Astrocyte of the spinal cord (primary cell): Measurements from ENCODE around the gene RAB28.

Experiments
- DNase-seq: peaks from one replicate; pipeline ENCODE4 v3.0.0; 2011; ENCODE audit warnings: low read depth, low spot score
- H3K4me3 ChIP-seq: 2 replicates; pipeline ENCODE4 v1.5.1; 2011; ENCODE audit warnings: low read depth, mild to moderate bottlenecking, low read length, moderate library complexity
- in situ Hi-C: cut with HindIII; loops from 2 replicates; pipeline ENCODE4 v1.10.0; 2017; ENCODE audit warnings: low sequenced_read_pairs
- TF ChIP-seq, protein P1 (sequence below): IDR thresholded peaks from 2 replicates; pipeline ENCODE4 v1.5.1; 2012; ENCODE audit warnings: low read depth, mild to moderate bottlenecking, low read length, inconsistent platforms

Gene RAB28

DNA sequence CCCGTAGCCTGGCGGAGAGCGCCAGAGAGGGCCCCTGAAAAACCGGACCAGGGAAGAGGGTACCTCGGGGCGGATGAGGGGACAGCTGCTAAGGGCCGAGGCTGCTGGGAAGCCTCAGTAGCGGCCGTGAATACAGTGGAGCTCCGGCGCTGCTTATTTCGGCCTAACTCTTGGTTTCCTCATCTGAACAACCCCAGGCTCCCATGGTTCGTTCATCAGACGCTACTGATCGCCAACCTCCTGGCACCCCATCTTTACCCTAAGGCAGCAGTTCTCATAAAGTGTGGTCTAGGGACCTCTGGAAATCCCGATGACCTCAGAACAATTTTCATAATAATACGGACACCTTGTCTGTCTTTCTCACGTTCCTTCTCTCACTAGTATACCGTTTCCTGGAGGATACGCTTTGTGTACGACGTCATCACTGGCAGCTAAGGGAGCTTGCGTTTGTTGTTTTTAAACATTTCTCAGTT, 645 bp upstream of the RAB28 start:
- in situ Hi-C loops: no loop called here
- peak overlapping the region; percentile 67 for H3K4me3 ChIP-seq
- TF ChIP-seq, protein P1, sequence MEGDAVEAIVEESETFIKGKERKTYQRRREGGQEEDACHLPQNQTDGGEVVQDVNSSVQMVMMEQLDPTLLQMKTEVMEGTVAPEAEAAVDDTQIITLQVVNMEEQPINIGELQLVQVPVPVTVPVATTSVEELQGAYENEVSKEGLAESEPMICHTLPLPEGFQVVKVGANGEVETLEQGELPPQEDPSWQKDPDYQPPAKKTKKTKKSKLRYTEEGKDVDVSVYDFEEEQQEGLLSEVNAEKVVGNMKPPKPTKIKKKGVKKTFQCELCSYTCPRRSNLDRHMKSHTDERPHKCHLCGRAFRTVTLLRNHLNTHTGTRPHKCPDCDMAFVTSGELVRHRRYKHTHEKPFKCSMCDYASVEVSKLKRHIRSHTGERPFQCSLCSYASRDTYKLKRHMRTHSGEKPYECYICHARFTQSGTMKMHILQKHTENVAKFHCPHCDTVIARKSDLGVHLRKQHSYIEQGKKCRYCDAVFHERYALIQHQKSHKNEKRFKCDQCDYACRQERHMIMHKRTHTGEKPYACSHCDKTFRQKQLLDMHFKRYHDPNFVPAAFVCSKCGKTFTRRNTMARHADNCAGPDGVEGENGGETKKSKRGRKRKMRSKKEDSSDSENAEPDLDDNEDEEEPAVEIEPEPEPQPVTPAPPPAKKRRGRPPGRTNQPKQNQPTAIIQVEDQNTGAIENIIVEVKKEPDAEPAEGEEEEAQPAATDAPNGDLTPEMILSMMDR: no peak
- peak; percentile 53 for DNase-seq

DNA sequence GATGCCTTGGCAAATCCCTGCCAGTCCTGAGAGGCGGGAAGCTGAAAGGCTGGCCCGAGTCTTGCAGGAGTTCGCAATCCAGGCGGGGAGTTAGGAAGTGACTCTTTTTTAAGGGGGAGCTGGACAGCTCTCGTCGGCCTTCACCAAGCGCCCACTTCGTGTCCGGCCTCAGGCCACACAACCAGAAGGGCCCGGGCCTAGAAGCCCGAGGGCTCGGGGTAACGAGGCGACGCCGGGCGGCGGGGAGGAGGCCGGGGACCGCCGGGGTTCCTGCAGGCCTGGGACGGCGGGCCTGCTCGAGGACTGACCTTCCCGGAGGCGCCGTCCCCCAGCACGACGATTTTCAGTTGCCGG, 395 bp downstream of the RAB28 start:
- peak; percentile 81 for DNase-seq
- in situ Hi-C loops: no loop called here
- H3K4me3 ChIP-seq: peak overlapping the region; percentile 67
- TF ChIP-seq, protein P1: no peak

DNA sequence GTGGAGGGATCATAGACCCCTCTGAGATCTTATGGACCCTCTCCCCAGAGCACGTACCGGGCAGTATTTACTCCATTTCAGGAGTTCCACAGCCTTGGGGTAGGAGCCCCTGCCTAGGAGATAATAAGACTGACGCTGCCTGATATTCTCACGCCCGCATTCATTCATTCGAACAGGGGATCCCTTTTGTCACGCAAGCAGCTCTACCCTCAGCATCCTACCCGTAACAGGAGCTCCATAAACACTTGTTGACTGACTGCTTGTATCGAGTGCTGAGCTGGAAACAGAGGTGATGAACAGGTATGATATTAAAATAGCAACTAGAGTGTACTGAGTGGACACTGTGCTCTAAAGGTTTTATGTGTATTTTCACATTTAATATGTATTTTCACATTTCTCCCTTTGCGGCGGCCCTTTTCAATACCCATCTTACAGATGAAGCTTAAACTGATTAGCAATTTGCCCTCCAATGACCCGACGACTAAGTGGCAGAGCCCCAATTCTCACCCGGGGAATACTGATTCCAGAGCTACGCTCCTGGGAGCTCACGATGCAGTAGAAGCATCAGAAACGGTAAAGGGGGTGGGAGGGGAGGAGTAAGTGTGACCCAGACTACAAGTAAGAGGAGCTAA, 888 bp downstream of the RAB28 start:
- in situ Hi-C loops: no loop called here
- peak overlapping the region; percentile 67 for H3K4me3 ChIP-seq
- TF ChIP-seq, protein P1: no peak
- no peak for DNase-seq

DNA sequence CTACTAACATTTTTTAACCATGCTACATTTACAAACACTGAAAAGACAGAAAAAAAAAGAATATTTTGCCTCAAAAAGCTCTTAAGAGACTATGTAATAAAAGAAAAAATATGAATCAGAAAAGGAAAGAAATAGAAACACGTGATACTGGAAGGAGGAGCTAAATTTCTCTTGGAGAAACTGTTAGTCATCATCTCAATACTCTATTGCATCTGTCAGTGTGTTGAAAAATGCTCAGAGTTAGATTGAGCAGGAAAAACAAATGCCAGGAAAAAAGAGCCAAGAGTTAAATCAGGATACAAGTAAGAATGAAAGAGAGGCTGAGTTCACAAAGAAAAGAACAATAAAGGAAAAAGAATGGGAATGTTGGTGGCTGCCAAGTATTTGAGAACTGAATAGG, 2.6 kb downstream of the RAB28 start:
- TF ChIP-seq, protein P1: no peak
- H3K4me3 ChIP-seq: no peak overlapping the region
- DNase-seq: peak; percentile 16
- in situ Hi-C loops: no loop called here

DNA sequence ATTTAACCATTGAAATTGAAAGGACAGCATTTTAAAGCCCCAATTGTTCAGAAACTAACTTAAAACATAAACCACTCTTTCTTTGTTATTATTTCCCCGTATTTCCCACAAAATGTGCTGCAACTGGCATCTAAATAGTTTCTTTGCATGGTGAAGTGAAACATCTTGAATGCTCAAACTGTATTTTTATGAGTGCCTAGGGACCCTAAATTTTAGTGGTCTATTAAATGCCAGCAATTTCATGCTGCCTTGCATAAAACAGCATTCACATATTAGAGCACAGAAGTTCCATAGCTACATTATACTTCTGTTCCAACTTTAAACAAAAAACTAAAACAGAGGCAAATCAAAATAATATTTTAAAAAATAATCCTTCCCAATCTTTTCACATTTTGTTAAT, 5.4 kb downstream of the RAB28 start:
- TF ChIP-seq, protein P1: no peak
- no peak overlapping the region for H3K4me3 ChIP-seq
- DNase-seq: no peak
- in situ Hi-C loops: no loop called here

DNA sequence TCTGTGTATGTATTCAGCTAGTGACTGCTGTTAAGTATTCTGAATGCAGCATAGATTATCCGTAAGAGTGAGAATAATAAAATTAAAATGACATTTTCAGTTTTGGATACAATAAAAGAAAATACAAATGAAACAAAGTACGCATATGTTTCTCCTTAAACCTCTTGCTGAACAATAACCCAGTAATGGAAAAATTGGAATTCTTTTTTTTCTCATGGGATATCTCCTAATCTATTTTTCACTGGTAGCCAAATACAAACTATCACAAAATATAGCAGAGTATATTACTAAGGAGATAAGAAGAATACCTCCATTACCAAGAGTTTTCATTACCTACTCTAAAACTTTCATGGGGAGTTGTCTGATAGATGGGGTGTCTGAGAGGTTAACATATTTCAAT, 6.0 kb downstream of the RAB28 start:
- H3K4me3 ChIP-seq: no peak overlapping the region
- DNase-seq: no peak
- in situ Hi-C loops: no loop called here
- TF ChIP-seq, protein P1: no peak
